ENCODE results near the gene DYDC1.
A peak's percentile ranks its signal among the peaks of the same experiment; 100 is the strongest.
"Not testable (repeated sequence)": the region's sequence is repeated elsewhere in the genome, so short reads cannot be mapped to it uniquely, and the experiment has no call there.

The DYDC1 gene

DNA sequence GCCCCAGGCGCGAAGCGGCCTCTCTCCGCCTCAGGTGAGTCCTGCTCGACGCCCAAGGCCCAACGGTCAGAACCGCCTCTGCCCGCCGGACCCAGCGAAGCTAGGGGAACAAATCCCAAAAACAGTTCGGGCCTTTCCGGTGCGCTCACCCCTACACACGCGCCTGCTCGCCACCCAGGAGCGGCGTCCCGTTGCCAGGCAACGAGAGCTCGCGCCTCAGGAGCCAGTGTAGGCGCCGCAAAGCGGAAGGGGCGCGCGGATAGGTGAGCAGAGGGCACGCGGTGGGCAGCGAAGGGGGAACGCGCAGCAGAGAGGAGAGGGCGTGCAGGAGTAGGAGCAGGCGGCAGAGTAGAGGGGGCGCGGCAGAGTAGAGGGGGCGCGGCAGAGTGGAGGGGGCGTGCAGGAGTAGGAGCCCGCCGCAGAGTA lies at the start of gene DYDC1, which contains the start of gene DYDC2:
Gene DYDC1 (minus strand): TSS at position 193 of the 426 bp plus-strand sequence. CDS start 4,154 bp downstream, outside the sequence.
Gene DYDC2 (plus strand): TSS at position 219 of the 426 bp plus-strand sequence. CDS start 5,663 bp downstream, outside the sequence.
- peak; percentile 45 for DNase-seq (ENCODE audit: low read depth)

DNA sequence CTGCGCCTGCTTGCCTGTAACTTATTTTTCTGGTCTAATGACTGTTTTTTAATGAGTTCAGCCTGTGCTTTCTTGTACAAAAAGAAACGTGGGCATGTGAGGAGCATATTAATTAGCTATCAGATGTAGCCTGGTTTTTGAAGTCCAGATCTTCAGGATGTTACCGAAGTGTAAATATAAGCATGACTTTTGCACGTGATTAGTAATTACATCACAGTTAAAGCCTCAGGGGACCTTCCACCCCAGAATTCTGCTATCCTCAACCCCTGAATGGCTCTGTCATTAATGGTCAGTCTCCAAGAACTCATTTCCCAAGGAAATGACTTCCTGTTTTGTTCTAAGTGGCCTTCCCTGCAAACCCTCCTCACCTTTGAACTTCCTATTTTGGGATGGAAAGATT lies 49.6 kb upstream of the DYDC1 start:
- no peak for DNase-seq (ENCODE audit: low read depth)

DNA sequence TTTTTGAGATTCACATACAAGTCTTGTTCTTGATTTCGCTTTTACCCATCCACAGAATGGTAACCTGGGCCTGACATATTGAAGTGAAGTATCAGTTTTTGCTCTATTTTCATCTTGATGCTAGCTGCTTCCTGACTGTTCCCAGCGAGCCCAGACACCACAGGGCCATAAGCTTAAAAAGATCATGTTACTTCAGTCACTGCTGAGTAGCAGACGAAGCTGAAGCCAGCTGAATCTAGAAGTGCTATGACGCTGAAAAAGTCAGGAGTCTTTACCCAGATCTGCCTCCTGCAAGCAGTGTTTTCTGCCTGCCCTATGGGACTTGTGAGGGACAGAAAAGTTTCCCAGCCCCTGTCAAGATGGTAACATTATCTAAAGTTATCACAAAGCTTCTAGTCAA lies 49.1 kb upstream of the DYDC1 start:
- no peak for DNase-seq (ENCODE audit: low read depth)

DNA sequence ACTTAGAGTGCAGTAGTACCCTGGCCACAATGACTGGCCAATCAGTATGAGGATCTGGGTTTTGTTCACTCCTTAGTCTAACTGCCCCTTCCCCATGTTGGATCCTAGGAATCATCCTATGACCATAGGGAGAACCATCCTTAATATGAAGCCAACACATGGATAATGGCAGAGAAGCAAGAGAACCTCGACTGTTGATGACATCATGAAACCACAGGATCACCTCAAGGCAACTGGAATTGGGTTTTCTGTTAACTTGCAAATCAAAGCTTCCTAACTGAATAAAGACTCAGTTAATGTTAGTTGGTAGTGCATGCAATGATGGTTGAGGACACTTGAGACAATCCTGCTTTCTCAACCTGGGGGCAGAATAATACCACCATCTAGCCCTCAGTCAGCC lies 48.5 kb upstream of the DYDC1 start:
- no peak for DNase-seq (ENCODE audit: low read depth)

DNA sequence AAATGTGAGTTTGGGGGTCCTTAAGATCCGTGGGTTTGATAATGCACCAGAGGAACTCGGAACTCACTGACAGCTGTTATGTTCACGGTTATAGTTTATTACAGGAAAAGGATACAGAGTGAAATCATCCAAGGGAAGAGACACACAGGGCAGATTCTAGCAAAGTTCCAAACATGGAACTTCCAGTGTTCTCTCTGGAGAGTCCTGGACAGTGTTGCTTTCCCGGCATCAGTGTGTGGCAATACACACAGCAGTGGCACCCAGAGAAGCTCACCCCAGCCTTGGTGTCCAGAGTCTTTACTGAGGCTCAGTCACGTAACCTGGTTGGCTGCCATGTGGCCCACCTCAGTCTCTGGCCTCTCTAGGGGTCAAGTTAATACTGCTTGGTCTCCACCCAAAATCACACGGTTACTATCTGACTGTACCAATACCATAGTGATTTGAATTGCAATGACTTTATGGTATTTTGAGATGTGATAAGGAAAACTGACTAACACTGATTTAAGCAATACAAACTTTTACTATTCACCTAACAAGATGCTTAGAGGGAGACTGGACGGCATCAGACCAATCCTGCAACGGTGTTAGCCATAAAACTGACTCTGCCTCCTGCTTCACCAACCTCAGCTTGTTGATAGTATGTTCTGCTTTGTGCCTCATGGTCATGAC lies 43.7 kb upstream of the DYDC1 start:
- no peak for DNase-seq (ENCODE audit: low read depth)

DNA sequence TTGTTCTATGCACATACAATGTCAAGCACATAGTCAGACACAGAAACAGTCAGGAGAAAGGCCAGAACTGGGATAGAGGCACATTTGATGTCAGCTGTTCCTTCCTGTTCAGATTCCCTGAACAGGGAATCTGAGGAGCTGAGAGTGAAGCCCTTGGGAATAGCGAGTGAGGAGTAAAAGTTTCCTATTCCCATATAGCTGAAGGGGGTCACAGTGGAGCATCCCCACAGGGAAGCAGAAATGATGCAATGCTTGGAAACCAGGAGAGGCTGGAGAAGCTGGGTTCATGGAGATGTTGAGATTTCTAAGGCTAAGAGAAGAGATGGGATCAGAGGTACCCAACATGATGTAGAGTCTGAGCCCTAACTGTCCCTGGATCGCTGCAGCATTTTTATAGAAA lies 40.5 kb upstream of the DYDC1 start:
- DNase-seq (ENCODE audit: low read depth): no peak

DNA sequence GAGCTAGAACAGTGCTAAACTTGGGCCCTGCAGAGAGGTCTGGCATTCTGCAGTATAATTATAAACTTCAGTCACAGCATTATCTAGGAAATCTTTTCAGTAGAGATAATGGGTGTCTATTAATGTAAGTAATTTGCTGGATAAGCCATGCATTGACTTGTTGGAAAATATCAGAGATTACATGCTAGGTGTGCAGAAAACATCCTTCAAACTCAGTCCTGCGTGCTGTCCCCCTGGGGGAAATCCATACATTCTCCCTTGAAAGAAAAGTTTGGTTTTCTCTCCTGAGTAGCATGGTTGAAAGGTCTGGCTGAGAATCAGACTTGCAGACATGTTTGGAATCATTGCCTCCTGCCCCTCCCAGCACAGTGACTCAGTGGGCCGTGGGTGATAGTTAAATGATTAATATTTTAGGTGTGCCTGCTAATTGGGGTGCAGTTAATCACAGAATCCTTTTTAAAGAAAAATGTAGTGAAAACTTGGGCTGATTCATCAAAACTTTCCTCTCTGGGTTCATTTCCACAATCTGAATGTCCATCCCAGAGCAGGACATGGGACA lies 37.9 kb upstream of the DYDC1 start:
- no peak for DNase-seq (ENCODE audit: low read depth)

DNA sequence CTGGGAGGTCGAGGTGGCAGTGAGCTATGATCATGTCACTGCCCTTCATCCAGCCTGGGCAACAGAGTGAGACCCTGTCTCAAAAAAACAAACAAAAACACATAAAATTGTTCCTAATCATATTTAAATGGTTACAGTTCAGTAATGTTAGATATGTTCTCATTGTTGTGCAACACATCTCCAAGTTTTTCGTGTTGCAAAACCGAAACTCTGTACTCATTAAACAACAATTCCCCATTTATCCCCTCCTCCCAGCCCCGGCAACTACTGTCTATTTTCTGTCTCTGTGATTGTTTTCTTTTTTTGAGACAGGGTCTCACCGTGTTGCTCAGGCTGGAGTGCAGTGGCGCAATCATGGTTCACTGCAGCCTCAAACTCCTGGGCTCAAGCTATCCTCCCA lies 35.7 kb upstream of the DYDC1 start:
- DNase-seq (ENCODE audit: low read depth): no peak

DNA sequence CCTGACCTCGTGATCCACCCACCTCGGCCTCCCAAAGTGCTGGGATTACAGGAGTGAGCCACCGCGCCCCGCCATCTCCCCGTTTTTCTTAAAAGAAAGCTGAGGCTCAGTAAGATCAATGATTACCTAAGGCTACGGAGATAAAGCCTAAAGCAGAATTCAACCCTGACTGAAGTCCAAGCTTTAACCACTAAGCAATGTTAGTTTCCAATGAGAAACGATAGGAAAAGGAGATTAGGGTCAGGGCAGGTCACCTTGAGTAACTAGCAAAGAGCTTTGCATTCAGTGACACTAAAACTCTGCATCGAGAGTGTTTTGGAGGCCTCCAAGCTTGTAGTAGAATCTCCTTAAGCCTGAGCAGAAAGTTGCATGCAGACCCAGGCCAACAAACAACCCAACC lies 34.2 kb upstream of the DYDC1 start:
- no peak for DNase-seq (ENCODE audit: low read depth)

DNA sequence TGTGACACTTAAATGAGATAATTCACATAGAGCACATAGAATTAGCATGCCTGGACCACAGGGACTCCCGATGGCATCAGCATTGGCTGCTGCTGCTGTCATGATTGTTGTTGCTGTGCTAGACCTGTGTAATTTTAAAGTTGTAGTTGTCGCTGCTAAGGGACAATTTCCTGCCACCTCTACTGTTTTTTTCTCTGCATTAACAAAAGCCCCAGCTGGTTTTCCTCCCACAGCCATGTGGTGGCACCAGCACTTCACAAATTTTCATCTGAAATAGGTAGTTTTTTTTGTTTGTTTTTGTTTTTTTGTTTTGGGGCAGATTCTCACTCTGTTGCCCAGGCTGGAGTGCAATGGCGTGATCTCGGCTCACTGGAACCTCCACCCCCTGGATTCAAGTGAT lies 26.4 kb upstream of the DYDC1 start:
- DNase-seq (ENCODE audit: low read depth): peak; percentile 19

DNA sequence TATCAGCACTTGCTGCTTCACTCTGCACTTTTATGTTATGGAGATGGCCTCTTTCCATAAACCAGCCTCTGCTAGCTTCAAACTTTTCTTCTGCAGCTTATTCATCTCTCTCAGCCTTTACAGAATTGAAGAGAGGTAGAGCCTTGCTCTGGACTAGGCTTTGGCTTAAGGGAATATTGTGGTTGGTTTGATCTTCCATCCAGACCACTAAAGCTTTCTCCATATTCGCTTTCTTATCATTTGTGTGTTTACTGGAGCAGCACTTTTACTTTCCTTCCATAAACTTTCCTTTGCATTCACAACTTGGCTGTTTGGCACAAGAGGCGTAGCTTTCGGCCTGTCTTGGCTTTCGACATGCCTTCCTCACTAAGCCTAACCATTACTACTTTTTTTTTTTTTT lies 23.6 kb upstream of the DYDC1 start:
- DNase-seq (ENCODE audit: low read depth): no peak

DNA sequence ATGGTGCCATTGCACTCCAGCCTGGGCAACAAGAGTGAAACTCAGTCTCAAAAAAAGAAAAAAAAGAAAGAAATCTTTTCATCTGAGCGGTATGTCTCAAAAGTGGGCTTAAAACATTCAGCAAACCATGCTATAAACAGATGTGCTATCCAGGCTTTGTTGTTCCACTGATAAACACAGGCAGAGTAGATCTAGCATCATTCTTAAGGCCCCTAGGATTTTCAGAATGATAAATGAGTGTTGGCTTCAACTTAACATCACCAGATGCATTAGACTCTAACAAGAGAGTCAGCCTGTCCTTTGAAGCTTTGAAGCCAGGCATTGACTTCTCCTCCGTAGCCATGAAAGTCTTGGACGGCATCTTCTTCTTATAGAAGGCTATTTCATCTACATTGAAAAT lies 23.1 kb upstream of the DYDC1 start:
- no peak for DNase-seq (ENCODE audit: low read depth)

DNA sequence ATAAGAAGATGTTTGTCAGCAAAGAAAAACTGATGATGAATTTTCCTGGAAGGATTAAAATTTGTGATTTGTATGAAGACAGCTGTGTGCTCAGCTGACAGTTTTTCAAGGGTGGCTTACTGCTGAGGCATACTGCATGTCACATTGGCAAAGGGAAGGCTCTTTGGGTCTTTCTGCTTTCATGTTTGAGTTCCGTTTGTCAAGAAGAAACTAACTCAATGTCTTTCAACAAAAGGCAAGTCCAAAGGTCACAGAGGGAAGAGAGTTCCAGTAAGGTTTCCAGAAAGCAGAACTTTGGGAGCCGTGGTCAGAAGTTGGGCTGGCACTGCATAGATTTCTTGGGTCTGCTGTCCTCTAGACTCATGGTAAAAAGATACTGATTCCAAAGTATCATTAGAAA lies 16.9 kb upstream of the DYDC1 start:
- DNase-seq (ENCODE audit: low read depth): no peak

DNA sequence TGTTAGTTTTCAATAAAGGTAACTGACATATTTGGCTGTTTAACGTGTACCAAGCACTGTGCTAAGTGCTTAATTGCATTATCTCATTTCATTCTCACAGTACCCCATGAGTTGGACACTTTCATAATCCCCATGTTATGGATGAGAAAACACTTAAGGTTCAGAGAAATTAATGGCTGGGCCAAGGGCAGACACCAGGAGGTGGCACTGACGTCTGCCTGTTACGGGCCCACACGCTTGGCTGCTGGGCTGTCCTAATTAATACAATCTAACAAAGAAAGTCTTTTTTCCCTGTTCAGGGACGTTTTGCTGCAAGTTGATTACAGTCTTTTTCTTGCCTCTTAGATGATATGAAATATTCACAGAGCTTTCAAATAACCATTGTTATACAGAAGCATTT lies 16.1 kb upstream of the DYDC1 start:
- DNase-seq (ENCODE audit: low read depth): no peak

DNA sequence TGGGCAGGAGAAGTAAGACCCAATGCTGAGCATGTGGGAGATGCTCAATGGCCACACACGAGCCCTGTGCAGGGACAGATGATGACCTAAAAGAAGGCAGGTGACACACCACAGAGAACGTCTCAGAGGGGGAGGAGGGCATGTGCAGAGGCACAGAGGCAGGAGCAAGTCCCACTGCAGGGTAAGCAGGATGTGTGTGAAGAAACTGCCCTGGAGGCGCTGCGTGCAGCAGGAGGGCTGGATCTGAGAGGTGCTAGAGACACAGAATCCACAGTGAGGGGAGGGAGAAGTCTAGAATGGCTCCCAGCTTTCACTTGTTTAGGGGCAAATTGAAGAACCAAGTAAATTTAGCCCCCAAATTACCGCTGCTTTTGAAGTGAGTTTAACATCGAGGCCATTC lies 14.9 kb upstream of the DYDC1 start:
- DNase-seq (ENCODE audit: low read depth): no peak

DNA sequence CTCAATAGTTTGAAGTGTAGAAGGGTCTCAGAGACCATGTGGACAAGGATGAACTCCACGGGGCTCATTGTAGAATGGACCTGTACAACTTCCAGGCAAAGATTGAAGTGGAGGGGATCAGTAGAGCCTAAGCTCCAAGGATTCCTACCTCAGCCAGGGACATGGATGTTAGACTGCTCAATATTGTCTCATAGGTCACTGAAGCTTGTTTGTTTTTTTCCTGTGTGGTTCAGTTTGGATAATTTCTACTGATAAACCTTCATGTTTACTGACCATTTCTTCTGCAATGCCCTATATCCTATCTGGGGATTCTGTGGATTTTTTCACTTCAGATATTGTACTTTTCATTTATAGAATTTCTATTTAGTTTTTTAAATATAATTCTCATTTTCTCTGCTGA lies 9.0 kb upstream of the DYDC1 start:
- DNase-seq (ENCODE audit: low read depth): no peak

DNA sequence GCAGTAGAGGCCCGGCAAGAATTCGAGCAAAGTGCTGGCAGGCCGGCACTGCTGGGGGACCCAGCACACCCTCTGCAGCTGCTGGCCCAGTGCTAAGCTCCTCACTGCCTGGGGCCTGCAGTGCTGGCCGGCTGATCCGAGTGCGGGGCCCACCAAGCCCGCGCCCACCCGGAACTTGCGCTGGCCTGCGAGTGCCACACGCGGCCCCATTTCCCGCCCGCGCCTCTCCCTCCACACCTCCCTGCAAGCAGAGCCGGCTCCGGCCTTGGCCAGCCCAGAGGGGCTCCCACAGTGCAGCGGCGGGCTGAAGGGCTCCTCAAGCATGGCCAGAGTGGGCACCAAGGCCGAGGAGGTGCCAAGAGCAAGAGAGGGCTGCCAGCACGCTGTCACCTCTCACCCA lies 3.1 kb upstream of the DYDC1 start:
- DNase-seq (ENCODE audit: low read depth): no peak

DNA sequence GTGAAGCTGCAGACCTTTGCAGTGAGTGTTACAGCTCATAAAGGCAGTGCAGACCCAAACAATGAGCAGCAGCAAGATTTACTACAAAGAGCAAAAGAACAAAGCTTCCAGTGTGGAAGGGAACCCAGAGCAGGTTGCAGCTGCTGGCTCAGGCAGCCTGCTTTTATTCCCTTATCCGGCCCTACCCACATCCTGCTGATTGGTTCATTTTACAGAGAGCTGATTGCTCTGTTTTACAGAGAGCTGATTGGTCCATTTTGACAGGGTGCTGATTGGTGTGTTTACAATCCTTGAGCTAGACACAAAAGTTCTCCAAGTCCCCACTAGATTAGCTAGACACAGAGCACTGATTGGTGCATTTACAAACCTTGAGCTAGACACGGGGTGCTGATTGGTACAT lies 2.4 kb upstream of the DYDC1 start:
- DNase-seq (ENCODE audit: low read depth): not testable (repeated sequence)

DNA sequence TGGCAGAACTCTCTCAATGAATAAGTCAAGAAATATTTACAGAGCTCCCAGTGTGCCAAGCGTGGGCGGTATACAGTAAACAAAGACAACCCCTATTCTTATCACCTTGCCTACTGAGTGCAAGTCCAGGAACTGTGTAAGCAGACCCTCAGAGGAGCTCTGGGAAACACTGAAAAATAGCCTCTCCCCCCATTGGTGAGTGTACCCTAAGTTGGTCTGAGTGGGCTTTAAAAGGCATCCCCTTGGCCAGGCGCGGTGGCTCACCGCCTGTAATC lies 1.2 kb upstream of the DYDC1 start:
- no peak for DNase-seq (ENCODE audit: low read depth)

DNA sequence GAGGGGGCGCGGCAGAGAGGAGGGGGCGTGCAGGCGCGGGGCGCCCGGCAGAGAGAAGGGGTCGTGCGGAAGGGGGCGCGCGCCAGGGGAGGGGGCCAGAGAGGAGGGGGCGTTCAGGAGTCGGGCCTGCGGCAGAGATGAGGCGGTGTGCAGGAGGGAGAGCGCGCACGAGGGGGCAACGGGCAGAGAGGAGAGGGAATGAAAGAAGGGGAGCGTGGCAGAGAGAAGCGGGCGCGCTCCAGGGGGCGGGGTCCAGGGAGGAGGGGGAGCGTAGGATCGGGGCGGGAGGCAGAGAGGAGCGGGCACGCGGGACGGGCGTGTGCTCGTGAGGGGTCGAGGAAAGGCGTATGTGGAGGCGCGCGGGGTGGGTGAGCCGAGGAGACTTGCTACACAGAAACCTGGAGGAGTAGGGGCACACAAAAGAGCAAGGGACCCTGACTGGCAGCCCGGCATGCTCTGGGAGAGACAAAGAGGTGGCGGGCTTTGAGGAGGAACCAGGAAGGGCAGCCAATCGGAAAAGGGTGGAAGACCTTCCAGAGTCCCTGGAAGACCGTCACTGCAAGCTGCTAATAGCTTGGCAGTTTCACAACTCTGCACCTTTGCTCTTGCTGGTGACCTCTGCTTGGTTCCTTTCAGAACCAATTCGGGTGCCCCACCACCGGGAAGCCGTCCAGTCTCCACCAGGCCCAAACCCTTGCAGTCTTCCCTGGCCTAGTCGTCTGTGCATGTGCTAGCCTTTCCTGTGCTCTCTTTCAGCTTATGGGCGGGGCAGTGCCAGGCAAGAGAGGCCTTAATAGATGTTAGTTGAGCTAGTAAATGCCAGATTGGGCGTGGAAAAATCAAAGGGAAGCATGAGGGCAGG lies 665 bp upstream of the DYDC1 start:
- no peak for DNase-seq (ENCODE audit: low read depth)

DNA sequence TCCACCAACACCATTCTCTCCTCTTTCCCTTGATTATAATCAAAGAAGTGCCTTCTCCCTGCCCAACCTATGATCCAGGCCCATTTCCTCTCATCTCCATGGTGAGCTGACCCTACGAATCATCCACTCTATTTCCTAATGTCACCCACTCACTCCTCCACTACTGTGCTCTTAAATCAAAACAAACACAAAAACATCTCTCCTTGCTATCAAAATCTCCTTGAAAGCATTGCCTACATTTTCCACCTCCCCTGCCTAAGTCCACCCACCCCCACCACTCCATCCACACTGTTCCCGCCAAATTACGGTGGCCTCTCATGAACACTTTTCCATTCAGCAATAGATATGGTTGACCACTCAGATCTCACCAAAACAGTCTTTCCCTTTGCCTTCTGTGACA lies 5.3 kb downstream of the DYDC1 start:
- no peak for DNase-seq (ENCODE audit: low read depth)

DNA sequence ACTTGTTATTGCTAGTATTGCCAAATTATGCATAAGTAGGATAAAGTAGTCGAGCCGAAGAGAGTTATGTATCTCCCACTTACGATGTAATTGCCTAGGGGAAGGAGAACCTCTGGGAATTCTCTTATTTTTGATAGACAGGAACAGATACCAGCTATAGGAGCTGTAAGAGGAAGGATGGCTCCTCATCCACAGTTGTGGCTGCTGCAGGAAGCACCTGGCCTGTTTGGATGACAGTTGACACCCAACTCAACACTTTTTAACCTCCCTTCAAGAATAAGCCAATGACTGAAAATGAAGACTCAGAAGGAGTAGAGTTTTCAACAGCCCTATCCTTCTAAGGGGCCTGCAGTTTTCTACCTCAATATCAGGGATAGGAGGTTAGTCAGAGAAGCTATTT lies 6.3 kb downstream of the DYDC1 start:
- no peak for DNase-seq (ENCODE audit: low read depth)

DNA sequence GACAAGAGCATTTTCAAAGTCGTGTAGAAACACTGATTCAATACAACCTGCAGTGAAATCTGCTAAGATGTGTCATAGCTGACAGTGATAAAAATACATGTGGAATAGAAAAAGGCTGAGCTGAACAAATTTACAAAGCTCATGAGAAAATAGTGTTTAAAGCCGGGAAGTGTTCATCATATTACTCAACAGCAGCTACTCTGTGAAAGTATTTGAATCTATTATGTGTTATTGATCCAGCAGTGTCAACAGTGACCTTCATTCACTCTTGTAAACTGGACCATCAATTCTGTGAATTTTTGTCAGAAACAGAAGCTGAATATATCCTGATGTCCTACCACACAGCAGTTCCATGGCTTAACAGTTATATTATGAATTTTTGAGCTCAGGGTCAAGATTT lies 11.6 kb downstream of the DYDC1 start:
- DNase-seq (ENCODE audit: low read depth): no peak

DNA sequence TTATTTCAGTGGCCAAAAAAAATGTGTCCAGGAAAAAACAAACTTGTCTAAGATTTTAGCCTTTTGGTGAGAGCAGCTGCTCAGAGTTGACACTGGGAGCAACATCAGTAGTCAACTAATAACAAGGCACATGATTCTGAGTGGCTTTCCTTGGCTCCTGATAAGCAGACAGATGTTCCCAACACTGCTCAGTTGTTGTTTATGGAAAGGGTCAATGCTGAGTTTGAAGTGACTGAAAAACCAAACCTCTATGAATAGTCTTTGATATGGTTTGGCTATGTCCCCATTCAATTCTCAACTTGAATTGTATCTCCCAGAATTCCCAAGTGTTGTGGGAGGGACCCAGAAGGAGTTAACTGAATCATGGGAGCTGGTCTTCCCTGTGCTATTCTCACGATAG lies 12.3 kb downstream of the DYDC1 start:
- no peak for DNase-seq (ENCODE audit: low read depth)
